ENCODE results near the gene FAM209B.

- no peak for TF ChIP-seq CBX3 (IDR thresholded peaks at IDR 0.05; ENCODE audit: borderline replicate concordance, low read depth)
- TF ChIP-seq CTCF (IDR thresholded peaks at IDR 0.05 in 2 of 3, conservative IDR thresholded peaks at IDR 0.05 in 1 of 3; ENCODE audit: control insufficient read depth in 2 of 3, extremely low read depth in 1 of 3, insufficient read depth in 1 of 3, low read depth in 3 of 3, low read length in 3 of 3): no peak
- TF ChIP-seq EZH2 (IDR thresholded peaks at IDR 0.05; ENCODE audit: borderline replicate concordance, control insufficient read depth, low read depth, low read length): no peak
- TF ChIP-seq ESRRA (IDR thresholded peaks at IDR 0.05; ENCODE audit: low read length): no peak
- TF ChIP-seq JUND (IDR thresholded peaks at IDR 0.05; ENCODE audit: low read depth, low read length): no peak
- no peak for TF ChIP-seq SRF (IDR thresholded peaks at IDR 0.05; ENCODE audit: low read depth in 2 of 2, low read length in 2 of 2)
- no peak for TF ChIP-seq MAX (IDR thresholded peaks at IDR 0.05; ENCODE audit: low read depth, low read length)
- TF ChIP-seq SPI1 (IDR thresholded peaks at IDR 0.05; ENCODE audit: borderline replicate concordance, insufficient read depth, low read depth, low read length): no peak
- no peak for TF ChIP-seq YY1 (IDR thresholded peaks at IDR 0.05; ENCODE audit: low read depth, low read length)
- TF ChIP-seq RCOR1 (conservative IDR thresholded peaks at IDR 0.05; ENCODE audit: low read depth, low read length): no peak
- TF ChIP-seq NKRF (conservative IDR thresholded peaks at IDR 0.05): no peak
Observed at GRCh38 chr20:56506103-56506502, 26.9 kb upstream of the FAM209B start.
